SK-N-MC (cell line): Measurements from ENCODE around the gene ZNF878.

Source experiments
- EZH2 ChIP-seq: fragments of 200-600 bp; sonication (generic); IDR thresholded peaks from one replicate; pipeline ENCODE4 v1.6.1; 2017; ENCODE audit warnings: antibody characterized with exemption
- FOXP2 ChIP-seq: optimal IDR thresholded peaks from 2 replicates; pipeline ENCODE3; 2011; ENCODE audit warnings: mild to moderate bottlenecking, moderate library complexity; ENCODE audit not compliant: insufficient read depth; ENCODE audit errors: extremely low read length, control extremely low read depth
- POLR2AphosphoS5 ChIP-seq: IDR thresholded peaks from 2 replicates; pipeline ENCODE4 v1.6.1; 2012; ENCODE audit warnings: mild to moderate bottlenecking, low read depth, low read length, borderline replicate concordance

GRCh38 chr19:12042893-12043292, 9.9 kb downstream of the ZNF878 start:
- no peak for TF ChIP-seq POLR2AphosphoS5
- TF ChIP-seq EZH2, result no peak
- no peak for TF ChIP-seq FOXP2
